Mucosa of gallbladder (tissue), 1 donor: ENCODE results near the gene SLAMF1. TPM values are rescaled to one million over a fixed set of nuclear protein-coding genes. Genes with fewer than 3 reads are reported as not detected.
A peak's percentile ranks its signal among the peaks of the same experiment; 100 is the strongest.
"Not testable (repeated sequence)": the region's sequence is repeated elsewhere in the genome, so short reads cannot be mapped to it uniquely, and the experiment has no call there.

Source experiments
- DNase-seq: peaks from one replicate; pipeline ENCODE4 v3.0.0-alpha.2; 2020; ENCODE audit warnings: low spot score
- total RNA-seq: library from RNA; stranded (reverse); gene quantifications from one replicate; pipeline ENCODE4 v1.2.1, GENCODE V29; 2021
- donor health status: DM: no; HTN: no; CAD: no.

Gene SLAMF1
- total RNA-seq, 1 donor from 2014 or later: 2.8 TPM

DNA sequence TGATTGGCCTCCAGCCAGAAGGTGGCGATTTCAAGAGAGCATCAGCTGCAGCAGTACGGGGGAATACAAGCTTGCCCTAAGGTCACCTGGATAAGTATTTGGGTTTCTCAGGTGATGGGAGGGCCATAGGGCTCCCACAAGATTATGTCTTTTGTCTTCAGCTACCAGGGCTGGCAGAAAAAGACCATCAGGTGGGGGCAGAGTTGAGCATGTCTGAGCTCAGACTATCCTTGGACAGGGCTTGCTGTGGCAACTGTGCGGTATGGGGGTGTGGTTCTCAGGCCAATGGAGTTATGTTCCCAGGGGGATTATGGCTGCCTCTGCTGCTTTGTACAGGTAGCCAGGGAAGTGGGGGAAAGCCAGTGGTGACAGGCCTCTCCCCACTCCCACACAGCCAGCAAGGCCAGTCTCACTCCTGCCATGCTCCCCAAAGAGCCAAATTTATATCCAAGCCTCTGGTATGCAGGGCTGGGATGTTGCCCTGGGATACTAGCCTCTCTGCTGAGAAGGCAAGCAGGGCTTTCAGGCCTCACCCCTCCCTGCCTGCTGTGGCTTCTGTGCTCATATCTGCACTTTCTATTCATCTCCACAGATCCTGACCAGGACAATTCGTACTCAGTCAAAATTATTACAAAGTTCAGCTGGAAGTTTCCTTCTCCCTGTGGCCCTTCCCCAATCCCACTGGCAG, 40.9 kb downstream of the SLAMF1 start:
- DNase-seq: no peak

DNA sequence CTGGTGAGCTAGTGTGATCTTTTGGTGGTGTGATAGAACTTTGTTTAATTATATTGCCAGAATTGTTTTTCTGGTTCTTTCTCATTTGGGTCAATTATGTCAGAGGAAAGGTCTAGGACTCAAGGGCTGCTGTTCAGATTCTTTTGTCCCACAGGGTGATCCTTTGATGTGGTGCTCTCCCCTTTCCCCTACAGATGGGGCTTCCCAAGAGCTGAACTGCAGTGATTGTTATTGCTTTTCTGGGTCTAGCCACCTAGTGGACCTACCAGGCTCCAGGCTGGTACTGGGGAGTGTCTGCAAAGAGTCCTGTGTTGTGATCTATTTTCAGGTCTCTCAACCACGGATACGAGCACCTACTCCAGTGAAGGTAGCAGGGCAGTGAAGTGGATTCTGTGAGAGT, 41.6 kb downstream of the SLAMF1 start:
- no peak for DNase-seq

DNA sequence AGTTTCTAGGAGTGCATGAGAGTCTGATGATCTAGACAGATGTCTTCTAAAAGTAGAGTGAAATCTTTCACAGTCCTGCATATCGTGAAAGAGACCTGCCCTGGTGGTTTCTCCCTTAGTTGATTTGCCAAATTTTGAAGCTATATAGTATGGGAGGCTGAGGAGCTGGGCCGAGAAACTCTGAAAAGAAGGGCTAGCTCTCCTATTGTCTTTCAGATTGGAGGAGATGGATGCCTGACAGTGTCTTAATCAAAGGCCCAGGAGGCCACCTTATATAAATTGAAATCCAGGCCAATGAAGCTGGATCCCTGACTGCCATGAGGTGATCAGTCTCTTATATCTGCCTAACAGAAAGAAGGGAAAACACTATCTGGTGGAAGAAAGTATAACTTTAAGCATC, 49.1 kb downstream of the SLAMF1 start:
- no peak for DNase-seq

DNA sequence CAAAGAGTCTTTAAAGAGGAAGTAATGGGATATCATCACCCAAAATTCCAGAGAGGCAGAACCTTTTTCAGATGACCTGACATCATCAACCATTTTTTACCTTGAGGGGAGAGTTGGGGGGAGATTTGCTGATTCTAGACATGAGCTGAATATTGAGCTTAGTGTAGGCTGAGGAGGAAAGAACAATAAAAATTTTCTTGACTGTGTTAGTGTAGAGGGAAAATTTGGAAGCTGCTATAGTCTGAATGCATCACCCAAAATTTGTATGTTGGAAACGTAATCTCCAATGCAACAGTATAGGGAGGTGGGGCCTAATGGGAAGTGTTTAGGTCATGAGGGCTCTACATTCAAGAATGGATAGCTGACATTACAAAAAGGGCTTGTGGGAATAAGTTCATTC, 49.8 kb downstream of the SLAMF1 start:
- DNase-seq: no peak

DNA sequence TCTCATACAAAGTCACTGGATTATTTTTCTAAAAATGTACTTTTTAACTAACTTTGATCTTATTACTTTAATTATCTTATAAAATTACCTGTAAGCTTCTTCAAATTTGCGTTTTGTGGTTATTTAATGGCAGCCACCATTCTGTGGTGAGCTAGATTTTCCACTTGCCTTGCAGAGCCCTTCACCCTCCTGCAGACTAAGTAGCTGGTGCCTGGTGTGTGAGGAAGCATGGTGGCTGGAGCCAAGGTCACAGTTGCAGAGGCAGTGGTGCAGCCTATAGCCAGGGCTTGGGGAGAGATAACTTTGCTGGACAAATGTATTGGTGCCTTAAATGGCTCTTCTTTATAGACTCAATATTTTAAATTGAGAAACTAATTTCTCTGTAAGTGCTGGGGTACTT, 56.4 kb downstream of the SLAMF1 start:
- no peak for DNase-seq

DNA sequence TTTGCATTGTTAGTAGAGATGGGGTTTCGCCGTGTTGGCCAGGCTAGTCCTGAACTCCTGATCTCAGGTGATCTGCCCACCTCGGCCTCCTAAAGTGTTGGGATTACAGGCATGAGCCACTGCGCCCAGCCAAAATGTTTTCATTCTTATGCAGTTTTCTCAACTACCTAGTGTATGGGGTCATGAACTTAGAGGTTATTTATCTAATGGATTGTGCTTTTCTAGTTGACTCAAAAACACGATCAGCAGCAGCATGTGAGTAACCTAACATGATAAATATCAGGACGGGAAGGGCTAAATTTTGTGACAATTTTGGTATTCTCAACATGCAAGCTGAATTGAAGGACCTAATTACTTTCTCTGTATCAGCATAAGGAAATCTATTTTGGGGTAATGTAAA, 58.4 kb downstream of the SLAMF1 start:
- no peak for DNase-seq

DNA sequence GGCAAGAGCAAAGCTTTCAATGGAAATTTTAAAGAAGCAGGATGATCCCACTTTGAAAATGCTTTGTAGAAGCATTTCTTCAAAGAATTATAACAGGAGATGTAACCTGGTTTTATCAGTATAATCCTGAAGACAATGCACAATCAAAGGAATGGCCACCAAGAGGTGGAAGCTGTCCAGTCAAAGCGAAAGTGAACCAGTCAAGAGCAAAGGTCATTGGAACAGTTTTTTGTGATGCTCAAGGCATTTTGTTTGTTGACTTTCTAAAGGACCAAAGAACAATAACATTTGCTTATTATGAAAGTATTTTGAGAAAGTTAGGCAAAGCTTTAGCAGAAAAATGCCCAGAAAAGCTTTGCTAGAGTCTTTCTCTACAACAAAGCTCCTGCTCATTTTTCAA, 62.1 kb downstream of the SLAMF1 start:
- DNase-seq: no peak

DNA sequence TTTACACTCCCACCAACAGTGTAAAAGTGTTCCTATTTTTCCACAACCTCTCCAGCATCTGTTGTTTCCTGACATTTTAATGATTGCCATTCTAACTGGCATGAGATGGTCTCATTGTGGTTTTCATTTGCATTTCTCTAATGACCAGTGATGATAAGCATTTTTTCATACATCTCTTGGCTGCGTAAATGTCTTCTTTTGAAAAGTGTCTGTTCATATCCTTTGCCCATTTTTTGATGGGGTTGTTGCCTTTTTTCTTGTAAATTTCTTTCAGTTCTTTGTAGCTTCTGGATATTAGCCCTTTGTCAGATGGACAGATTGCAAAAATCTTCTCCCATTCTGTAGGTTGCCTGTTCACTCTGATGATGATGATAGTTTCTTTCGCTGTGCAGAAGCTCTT, 63.9 kb downstream of the SLAMF1 start:
- not testable (repeated sequence) for DNase-seq

DNA sequence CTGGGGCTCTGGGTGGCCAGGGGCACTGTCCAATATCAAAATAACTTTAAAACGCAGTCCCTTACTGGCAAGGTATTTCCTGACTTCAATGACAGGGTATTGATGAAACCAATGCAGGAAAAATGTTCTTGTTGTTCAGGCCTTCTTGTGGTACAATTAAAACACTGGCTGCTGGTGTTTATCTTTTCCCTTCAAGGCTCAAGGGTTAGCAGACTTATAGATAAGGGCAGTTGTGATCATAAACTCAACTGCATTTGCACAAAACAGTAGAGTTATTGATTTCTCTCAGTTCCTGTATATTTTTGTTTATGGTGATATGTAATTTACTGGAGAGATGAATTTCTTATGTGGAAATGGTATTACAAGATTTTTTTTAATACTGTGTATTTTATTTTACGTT, 64.9 kb downstream of the SLAMF1 start:
- no peak for DNase-seq

DNA sequence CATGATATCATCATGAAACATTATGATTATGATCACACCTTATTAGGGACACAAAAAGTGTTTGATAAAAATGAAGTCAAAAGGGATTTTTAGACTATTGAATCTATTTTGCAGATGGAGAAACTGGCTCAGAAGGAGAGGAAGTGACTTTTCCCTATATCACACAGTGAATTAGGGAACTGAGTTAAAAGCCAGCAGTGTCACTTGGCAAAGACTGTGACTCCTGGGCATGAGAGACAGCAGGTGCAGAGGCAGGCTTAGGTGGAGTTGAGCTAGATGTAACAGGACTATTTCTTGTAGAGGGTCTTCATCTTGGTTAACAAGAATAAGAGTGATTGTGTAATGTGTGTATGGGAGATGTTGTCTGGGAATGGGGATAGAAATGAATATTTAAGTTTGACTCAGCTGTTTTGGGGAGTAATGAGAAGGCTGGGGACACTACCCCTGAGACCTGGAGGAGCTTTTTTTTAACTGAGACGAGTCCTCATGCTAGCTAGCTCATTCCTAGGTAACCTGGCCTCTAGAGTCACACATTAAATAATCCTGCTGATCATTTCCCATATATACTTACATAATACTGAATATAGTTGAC, 66.5 kb downstream of the SLAMF1 start:
- no peak for DNase-seq

DNA sequence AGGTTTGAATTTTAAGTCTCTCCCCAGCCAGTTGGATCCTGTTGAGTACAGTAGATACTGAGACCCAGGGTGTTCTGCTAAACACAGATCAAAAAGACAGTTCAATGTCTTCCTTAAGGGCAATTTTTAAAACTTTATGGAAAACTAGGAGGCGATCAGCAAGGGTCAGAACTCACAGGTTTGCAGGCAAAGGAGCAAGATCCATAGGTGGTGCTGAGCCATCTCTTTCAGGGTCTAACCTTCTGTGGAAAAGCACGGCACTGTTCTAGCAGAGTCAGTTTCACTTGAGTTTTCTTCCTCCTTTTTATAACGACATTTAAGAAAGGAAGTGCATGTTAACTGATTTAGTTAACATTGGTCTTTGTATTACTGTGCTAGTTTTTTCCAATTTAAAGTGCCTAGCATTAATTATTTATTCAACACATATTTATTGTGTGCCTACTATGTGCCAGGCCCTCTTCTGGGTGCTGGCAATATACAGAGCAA, 67.6 kb downstream of the SLAMF1 start, which contains the start of gene CD84:
Gene CD84 (minus strand): TSS at position 281 of the 486 bp plus-strand sequence. CDS start 59 bp downstream, at position 222.
- no peak for DNase-seq

DNA sequence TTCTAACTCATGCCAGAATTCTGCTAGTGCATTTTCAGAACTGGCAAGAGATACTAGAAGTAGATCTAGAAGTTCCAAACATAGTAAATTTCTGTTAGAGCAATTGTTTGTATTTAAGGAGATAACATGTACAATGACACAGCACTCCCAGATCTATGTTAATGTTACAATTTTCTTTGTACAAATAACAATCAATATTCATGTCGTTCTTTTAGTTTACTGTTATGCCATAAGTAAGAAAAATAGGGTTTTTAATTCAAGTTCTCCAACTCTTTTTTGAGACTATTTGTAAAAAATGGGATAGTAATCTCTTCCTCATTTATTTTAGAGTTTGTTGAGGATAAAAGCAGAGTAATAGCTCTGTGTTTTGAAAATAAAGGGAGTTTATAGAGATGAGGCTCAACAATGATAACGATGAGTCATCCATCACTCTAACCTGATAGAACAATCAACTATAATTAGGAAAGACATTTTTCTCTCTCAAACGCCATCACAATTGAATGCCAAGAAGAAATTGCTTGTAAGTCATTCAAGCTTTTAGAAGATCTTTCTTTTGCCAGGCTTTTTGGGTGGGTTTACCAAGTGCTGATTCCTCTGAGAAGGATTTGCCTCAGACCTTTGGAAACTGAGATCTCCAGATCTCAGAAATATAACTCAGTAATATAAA, 68.2 kb downstream of the SLAMF1 start:
- no peak for DNase-seq

DNA sequence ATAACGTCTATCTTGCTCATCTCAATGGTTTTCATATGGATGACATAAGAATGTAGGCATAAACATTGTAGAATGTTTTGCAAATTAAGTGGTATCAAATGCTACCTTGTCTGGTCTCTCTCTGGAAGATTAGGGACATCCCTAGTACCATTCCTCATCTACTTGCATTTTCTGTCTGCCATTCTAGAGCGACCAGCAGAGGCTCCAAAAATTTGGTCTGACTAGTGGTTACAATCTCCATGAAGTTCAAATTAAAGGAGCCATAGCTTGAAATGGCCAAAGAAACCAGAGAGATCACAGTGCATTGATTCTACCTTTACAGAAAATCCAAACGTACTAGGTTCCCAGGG, 68.7 kb downstream of the SLAMF1 start:
- DNase-seq: no peak

DNA sequence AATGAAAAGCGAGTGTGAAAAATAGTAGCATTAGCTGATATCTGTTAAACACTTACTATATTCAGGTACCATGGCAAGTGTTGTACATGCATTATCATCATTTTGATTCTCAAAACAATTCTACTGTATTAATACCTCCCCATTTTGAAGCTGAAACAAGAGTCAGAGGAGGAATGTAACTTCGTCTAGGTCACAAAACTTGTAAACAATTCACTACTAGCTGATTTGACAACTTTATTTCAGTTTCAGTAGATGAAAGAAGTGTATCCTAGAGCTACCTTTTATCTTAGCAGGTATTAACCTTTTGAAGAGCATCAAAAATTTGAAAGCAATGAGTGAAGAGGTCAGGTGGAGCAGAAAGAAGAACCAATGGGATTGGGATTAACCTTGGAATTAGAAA, 69.2 kb downstream of the SLAMF1 start:
- no peak for DNase-seq

DNA sequence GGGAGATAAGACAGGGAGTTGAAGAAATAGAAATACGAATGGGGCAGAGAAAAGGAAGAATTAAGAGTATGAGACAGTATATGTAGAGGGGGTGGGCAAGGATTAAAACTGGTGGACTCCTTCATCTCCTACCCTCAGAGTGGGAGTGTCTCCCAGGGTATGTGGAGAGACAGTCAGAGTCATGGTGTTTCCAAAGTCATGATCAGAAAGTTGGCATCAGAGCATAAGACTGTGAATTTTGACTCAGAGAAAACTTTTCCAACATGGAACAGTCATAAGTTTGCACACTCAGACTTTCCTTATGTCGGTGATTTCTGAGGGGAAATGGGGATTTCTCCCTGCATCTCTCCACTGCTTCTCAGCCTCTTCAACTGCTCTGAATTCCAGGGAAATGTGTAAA, 70.0 kb downstream of the SLAMF1 start:
- no peak for DNase-seq

DNA sequence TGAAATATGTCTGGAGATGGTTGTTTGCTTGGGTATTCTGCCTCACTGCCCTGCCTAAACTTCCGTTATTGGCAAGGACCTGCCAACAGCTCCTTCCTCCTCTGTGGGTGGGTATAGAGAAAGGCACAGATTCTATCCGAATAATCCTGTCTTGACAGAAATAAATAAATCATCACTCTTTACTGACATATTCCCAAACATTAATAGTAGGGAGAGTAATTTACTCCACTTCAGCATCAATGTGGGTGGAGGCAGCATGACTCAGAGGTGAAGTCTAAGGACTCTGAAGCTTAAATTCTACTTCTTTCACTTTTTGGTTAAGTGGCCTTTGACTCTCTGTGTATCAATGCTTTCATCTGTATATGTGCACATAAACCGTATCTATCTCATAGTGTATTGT, 70.5 kb downstream of the SLAMF1 start:
- no peak for DNase-seq

DNA sequence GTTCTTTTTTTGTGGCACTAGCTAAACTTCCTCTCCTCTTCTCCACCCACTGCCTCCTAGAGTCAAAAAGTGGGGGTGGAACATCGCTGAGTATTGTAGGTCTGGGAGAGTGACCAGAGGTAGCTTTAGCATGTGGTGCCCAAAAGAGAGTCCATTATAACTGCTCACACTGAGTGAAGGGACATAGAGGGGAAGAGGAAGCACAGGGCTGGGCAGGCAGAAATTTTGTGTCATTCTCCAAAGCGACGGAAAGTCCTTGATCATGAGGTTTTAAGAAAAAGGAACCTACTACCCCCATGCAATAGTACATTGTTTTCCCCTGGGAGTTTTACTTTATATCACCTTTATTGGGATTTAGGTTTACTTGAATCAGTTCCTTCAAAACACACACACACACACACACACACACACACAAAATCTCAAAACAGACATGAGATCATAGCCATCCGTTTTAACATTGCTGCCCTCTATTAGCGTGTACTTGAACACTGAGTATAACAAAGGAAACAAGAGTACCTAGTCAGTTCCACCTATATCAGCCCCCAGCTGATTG, 71.7 kb downstream of the SLAMF1 start:
- peak; percentile 13 for DNase-seq

DNA sequence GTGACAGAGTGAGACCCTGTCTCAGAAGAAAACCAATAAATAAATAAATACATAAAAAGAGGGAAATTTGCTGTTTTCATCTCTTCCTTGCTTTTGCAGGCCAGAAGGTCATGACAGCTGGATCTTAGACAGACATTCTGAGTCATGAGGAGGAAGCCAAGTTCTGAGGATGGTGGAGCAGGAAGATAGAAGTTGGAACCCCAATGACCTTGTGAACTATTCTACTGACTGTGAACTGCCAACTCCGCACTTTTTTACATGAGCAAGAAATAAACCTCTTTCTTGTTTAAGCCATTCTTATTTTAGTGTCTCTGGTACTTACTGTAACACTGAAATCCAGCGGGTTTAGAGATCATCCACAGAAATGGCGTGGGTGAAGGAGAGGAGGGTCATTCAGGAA, 76.0 kb downstream of the SLAMF1 start:
- DNase-seq: no peak

DNA sequence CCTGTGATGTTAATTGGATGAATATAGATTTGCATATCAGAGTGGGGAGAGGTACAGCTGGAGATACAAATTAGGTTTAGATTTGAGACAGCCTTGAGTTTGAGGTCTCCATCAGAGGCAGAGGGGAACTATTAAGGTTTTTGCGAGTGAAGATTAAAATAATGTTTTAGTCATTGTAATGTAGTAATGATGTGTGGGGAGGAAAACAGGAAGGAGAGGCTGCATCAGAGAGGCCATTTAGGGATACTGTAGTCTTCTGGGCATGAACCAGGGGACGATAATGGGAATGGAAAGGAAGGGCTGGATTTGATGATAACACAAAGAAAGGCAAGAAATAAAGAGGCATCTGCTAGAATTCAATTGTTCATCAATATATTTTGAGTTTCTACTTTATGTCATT, 77.0 kb downstream of the SLAMF1 start:
- no peak for DNase-seq

DNA sequence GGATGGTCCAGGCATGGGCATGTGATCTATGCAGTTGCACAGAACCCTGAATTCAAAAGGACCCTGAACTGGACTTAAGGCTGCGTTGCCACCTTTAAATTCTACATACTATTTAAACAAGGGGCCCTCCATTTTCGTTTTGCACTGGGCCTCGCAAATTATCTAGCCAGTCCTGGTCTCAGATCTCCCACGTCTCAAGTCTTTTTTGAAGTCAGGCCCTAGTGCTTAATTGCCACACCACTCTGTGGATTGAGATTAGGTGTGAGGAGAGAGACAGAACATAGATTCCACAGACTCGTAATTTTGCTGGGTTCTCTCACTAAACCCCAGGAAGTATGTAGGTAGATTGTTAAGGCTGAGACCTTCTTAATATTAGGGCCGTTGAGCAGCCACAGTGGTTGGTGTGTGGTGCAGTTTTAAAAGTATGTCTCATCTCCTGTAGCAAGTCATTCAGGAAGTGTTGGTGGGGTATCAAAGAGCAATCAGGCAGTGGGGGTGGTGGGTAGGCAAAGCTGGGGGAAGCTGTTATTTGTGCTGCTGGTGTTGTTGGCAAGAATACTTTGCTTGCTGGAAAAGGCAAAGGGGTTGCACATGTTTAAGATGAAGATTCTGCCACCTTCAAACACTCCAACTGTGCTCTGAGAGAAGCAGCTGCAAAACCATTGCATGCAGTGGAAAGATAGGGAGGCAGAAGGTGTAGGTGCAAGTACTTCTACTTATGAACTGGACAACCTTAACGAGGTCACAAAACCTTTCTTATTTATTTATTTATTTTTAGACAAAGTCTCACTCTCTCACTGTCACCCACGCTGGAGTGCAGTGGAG, 78.8 kb downstream of the SLAMF1 start:
- no peak for DNase-seq

DNA sequence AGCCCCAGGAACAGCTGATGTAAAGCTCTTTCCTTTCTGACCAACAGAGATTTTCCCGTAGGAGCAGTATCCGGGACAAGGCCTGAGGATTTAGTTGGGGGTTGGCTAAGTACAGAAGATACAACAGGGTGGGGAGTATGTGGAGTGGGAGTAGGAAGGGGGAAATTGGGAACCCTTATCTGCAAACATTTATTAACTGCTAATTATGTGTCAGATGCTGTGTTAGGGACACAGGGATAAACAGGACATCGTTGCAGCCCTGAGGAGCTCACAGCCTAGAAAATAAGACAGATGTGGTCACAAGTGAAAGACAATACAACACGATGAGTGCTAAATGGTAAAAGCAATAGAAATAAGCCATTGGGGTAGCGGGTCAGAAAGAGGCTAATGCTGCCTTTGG, 79.5 kb downstream of the SLAMF1 start:
- no peak for DNase-seq

DNA sequence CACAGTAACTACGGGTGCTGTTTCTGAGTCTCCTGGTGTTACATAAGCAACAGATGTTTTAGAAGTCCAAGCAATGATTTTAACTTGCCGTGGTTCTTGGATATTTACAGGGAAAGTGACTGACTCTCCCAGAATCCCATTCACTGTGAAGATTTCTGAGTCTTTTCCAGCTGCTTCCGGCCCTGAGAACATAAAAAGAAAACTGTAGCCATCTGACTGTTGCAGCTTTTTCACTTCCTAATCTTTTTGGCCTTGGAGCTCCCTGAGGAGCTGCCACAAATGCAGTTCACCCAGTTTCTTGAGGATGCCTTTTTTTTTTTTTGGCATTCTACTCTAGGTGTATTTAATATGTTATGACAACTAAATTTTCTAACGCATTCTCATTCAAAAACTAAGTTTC, 81.3 kb downstream of the SLAMF1 start:
- DNase-seq: no peak
